Eye (tissue), 1 donor: ENCODE measurements around the gene KRTAP4-4.
"Not testable (repeated sequence)": the region's sequence is repeated elsewhere in the genome, so short reads cannot be mapped to it uniquely, and the experiment has no call there.

Experiments used
- DNase-seq: peaks from one replicate; pipeline ENCODE4 v3.0.0-alpha.2; 2015

The KRTAP4-4 gene

GRCh38 chr17:41147531-41148204, 12.9 kb downstream of the KRTAP4-4 start:
- DNase-seq = no peak

GRCh38 chr17:41145261-41145660, 15.3 kb downstream of the KRTAP4-4 start:
- no peak for DNase-seq

DNA sequence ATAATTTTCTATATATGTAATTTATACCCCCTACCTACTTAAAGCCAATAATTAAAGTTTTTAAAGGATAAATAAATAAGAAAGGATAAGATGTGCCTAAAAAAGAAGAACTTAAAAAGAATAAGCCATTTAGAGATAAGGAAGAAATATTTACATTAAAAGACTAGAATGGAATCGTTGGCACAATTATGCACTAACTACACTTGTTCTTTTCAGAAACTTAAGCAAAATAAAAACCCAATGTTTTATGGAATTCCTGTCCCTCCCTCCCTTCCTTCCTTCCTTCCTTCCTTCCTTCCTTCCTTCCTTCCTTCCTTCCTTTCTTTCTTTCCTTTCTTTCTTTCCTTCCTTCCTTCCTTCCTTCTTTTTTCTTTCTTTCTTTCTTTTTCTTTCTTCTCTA, 15.7 kb downstream of the KRTAP4-4 start:
- DNase-seq = no peak

- DNase-seq = no peak
Observed at GRCh38 chr17:41141361-41141760, 19.2 kb downstream of the KRTAP4-4 start.

DNA sequence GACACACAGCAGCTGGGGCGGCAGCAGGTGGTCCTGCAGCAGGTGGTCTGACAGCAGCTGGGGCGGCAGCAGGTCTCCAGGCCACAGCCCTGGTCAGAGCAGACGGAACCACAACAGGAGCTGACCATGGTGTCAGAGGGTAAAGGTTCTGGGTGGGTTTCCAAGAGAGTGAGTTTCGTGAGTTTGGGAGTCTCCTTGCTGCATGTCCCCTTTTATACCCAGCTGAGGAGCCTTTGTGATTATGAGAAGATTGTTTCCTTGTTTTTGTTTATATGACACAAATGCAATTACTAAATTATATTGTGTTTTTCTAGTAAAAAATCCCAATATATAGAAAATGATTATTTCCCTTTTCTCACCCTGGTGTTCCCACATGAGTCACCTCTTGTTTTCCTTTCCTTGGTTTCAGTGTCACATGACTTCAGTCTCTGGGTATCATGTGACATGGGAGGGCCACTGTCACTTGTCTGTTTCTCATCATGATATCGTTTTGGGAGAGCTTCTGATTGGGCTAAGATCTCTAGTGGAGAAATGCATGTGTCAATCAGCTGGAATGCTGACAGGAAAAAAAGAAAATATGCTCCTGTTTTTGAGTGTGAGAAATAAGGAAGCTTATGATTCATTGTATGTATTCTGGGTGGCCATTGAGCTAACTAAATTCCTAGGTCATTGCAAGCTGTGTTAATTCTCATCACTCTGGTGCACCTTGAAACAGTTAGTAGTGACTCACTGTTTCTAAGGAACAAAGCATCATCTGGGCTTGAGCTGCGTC, 20.0 kb downstream of the KRTAP4-4 start, which contains the start of gene KRTAP4-6:
Gene KRTAP4-6 (minus strand): TSS at position 185 of the 772 bp plus-strand sequence. CDS start 57 bp downstream, at position 128.
- no peak for DNase-seq

GRCh38 chr17:41139865-41140264, 20.7 kb downstream of the KRTAP4-4 start:
- not testable (repeated sequence) for DNase-seq

DNA sequence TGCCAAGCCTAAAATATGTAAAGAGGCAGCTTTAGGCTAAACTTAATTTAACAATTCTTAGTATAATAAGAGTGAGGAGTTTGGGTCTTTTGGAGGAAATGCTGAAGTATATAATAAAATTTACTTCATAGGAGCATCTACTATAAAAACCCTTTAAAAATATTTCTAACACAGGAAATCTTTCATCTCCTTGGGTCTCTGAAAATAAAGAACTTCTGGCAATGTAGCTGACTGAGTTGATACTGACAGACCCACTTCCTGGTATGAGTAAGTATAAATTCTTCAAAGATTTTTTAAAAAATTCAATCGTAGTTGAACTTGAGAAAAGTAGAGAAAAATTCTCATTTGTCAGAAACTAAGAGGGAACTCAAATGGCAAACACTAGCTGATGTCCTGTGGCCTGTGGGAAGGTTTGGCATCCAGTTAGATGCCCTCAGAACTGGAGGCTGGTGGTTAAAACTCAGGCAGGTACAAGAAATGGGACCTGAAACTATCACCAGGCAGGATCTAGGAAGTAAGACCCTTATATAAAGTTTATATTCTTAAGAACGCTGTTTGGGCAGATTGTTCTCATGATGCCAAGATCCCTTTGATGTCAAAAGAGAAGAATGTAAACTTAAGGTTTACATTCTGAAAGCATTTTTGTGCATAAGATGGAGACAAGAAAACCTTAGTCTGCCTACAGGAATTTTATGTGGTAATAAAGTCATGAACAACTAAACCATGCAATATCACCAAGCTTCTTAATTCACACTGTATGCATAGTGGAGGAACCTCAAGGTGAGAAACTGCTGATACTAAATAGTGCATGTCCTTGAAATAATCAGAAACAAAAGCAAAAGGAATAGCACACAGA, 26.4 kb downstream of the KRTAP4-4 start:
- DNase-seq = no peak

GRCh38 chr17:41131979-41132378, 28.6 kb downstream of the KRTAP4-4 start:
- no peak for DNase-seq

- DNase-seq = no peak
Observed at GRCh38 chr17:41127371-41127770, 33.2 kb downstream of the KRTAP4-4 start.

DNA sequence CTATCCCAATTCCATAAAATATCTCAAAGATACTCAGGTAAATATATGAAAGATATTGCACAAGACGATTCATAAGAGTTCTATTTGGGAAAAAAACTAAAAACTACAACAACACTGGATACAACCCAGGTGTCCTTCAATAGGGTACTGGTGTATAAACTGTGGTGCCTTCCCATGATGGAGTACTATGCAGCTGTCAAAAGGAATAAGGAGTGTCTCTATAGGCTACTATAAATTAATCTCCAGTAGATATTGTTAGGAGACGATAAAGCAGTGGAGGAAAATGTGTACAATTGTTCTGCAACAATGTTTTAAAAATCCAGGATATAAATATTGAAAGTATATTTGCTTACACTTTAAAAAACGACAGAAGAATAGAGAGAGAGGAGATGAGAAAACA, 34.1 kb downstream of the KRTAP4-4 start:
- no peak for DNase-seq

DNA sequence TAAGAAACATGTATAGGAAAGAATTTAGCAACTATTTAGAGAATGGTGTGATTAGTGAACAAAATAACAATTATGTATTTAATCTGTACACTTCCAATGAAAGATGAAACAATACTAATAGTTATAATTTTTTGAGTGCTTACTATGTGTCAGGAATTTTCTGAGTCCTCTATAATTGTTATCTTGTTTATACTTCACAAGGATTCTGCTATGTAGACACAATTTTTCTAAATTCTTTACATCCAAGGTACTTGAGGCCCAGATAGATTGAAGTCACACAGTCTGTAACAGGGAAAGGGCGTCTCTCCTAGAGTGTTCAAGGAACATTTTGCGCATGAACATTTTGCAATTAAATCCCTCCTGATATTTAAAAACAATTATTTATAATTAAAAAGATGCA, 35.5 kb downstream of the KRTAP4-4 start:
- no peak for DNase-seq

DNA sequence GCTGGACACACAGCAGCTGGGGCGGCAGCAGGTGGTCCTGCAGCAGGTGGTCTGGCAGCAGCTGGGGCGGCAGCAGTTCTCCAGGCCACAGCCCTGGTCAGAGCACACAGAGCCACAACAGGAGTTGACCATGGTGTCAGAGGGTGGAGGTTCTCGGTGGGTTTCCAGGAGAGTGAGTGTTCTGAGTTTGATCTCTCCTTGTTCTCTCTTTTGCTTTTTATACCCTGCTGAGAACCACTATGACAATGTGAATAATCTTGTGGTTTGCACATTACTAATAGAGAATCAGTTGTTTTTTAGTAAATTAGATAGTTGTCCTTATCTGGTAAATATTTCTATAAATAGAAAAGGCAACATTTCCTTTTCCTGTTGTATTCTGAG, 36.6 kb downstream of the KRTAP4-4 start, which contains the start of gene KRTAP4-12:
Gene KRTAP4-12 (minus strand): TSS at position 192 of the 381 bp plus-strand sequence. CDS start 60 bp downstream, at position 132.
- not testable (repeated sequence) for DNase-seq

- not testable (repeated sequence) for DNase-seq
Observed at GRCh38 chr17:41123292-41123990, 37.1 kb downstream of the KRTAP4-4 start.

DNA sequence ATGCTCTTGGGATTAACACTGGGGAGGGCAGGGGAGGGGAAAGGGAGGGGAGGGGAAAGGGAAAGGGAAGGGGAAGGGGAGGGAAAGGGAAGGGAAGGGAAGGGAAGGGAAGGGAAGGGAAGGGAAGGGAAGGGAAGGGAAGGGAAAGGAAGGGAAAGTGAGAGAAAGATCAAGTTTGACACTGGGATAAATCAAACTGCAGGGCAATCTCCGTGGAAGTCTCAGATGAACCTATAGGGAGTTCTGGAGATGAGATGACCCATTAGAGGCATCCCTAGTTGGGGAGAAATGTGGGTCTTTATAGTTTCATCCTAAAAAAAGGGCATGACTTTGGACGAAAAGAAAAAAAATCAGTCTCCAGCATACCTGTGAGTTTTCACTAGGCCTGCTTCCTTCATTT, 38.8 kb downstream of the KRTAP4-4 start:
- DNase-seq = no peak

DNA sequence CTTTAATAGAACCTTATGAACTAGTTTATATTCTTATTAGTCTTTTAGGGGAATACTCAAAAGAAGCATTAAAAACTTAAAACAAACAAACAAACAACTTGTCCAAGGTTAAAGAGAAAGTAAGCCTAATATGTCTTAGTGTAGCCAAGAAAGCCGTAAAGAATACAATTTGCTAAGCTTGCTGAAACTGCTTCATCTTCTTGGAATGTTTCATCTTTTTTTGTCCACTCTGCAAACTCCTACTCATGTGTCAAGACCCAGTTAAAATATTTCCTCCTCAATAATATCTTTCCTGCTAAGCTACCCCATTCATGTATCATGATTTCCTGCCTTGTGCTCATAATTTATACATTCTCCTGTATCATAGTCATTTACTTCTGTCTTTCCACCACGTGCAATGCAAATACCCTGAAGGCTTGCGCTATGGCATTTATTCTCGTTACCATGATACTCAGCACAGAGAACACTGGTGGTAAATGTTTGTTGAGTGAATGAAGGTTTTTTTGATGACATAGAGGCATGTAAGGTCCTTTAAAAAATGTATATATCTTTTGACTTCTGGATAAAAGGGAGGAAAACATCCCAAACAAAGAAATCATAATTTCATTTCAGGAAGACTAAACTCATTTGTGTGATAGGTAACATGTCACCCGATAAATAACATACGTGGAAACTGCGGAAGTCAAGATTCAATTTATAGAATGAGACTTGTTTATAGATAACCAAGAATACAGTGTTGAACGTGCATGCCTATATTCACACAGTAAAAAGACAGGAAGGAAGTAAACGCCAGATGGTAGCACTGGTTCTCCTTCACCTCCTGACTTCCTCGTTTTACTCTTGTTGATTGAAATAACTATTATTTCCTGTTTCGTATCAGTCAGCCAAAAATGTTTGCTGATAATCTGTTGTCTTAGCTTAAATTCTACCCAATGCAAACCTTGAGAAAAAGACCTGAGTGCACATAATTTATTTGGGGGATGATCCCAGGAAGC, 40.6 kb downstream of the KRTAP4-4 start:
- DNase-seq = not testable (repeated sequence)

DNA sequence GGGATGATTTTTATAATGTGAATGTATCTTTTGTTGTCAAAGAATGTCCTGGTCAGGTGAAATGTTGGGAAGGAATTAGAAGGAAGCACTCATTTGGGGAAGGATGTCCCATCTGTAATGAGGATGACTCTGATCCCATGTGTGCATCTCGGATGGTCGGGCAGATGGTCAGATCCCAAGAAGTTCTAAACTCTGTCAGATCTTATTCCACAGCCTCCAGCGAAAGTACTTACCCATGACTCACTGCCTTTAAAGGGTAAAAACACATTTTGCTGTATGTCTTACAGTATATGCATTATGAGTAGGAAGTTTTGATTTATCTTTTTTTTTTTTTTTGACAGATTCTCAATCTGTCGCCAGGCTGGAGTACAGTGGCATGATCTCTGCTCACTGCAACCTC, 41.8 kb downstream of the KRTAP4-4 start:
- no peak for DNase-seq

- DNase-seq = not testable (repeated sequence)
Observed at GRCh38 chr17:41117846-41118386, 42.6 kb downstream of the KRTAP4-4 start, which contains the start of gene KRTAP4-11. TSS of gene KRTAP4-11 (minus strand) at chr17:41118373. CDS start at chr17:41118315, 58 bp downstream.

GRCh38 chr17:41116297-41116696, 44.3 kb downstream of the KRTAP4-4 start:
- no peak for DNase-seq

DNA sequence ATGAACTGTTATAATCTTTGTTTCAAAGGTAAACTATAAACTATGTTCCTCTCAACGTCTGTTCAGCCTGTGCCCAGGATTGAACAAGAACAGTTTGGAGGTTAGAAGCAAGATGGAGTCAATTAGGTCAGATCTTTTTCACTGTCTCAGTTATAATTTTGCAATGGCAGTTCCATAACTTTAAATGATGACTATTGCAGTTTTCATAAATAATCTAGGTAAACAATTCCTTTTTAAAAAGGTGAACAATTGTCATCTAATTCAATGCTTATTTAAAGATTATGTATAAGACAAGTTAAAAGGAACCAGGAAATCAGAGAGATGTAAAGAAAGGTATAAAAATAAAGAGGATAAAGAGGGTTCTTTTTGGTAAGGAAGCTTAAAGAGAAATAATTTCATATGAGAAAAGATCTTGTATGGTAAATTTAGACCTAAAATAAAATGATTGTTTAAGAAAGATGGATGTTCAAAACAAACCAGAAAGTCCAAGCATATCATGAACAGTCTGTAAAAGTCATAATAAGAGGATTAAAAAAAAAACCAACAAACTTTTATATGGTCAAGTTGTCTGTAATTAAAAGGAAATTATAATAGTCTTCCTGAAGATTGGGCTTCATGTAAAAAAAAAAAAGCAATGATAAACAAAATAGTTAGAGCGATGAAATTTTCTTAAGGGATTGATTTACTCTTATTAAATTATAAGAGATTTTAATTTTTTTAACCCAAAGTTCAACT, 49.2 kb downstream of the KRTAP4-4 start:
- DNase-seq = no peak
